NCI-H526 treated with DMSO at 0.1 percent for 48 hours (cell line): ENCODE results near the gene SLC22A13.
"Not testable (repeated sequence)": the region's sequence is repeated elsewhere in the genome, so short reads cannot be mapped to it uniquely, and the experiment has no call there.

Experiments
- DNase-seq: peaks from one replicate; lab custom pipeline; 2025; lab: John Stamatoyannopoulos, UW

The SLC22A13 gene

GRCh38 chr3:38265604-38266307, at the start of gene SLC22A13:
Gene SLC22A13, plus strand, starts transcription at chr3:38265812. Its CDS starts 49 bp downstream, at chr3:38265861.
- no peak for DNase-seq

- DNase-seq: no peak
Measured at GRCh38 chr3:38219609-38220197, 45.9 kb upstream of the SLC22A13 start.

- DNase-seq: no peak
Measured at GRCh38 chr3:38221005-38221404, 44.6 kb upstream of the SLC22A13 start.

GRCh38 chr3:38222032-38222634, 43.5 kb upstream of the SLC22A13 start:
- DNase-seq: no peak

- DNase-seq: no peak
Measured at GRCh38 chr3:38224357-38224756, 41.3 kb upstream of the SLC22A13 start.

GRCh38 chr3:38226273-38226672, 39.3 kb upstream of the SLC22A13 start:
- no peak for DNase-seq

GRCh38 chr3:38227989-38228388, 37.6 kb upstream of the SLC22A13 start:
- DNase-seq: no peak

GRCh38 chr3:38229036-38229435, 36.6 kb upstream of the SLC22A13 start:
- no peak for DNase-seq

GRCh38 chr3:38232701-38233100, 32.9 kb upstream of the SLC22A13 start:
- DNase-seq: no peak

- DNase-seq: no peak
Measured at GRCh38 chr3:38235466-38235865, 30.1 kb upstream of the SLC22A13 start.

GRCh38 chr3:38238416-38239008, 27.1 kb upstream of the SLC22A13 start:
- no peak for DNase-seq

GRCh38 chr3:38242812-38243211, 22.8 kb upstream of the SLC22A13 start:
- DNase-seq: not testable (repeated sequence)

GRCh38 chr3:38245930-38246329, 19.7 kb upstream of the SLC22A13 start:
- DNase-seq: no peak

- DNase-seq: no peak
Measured at GRCh38 chr3:38247366-38248035, 18.1 kb upstream of the SLC22A13 start.

- no peak for DNase-seq
Measured at GRCh38 chr3:38250198-38250597, 15.4 kb upstream of the SLC22A13 start.

GRCh38 chr3:38251197-38251596, 14.4 kb upstream of the SLC22A13 start:
- DNase-seq: no peak

GRCh38 chr3:38253704-38254103, 11.9 kb upstream of the SLC22A13 start:
- no peak for DNase-seq

GRCh38 chr3:38254872-38255271, 10.7 kb upstream of the SLC22A13 start:
- DNase-seq: no peak

GRCh38 chr3:38255627-38256026, 10.0 kb upstream of the SLC22A13 start:
- DNase-seq: no peak

- DNase-seq: no peak
Measured at GRCh38 chr3:38257583-38257982, 8.0 kb upstream of the SLC22A13 start.

- DNase-seq: no peak
Measured at GRCh38 chr3:38260474-38260873, 5.1 kb upstream of the SLC22A13 start.

GRCh38 chr3:38264353-38264771, 1.2 kb upstream of the SLC22A13 start:
- no peak for DNase-seq
